Thyroid gland (tissue), 4 donors: Measurements from ENCODE around the gene YIF1B. TPM values are rescaled to one million over a fixed set of nuclear protein-coding genes. Genes with fewer than 3 reads are reported as not detected.

Source experiments
- DNase-seq, 2 donors: peaks; one replicate each; pipeline ENCODE4 v3.0.0-alpha.2; 2019
- H3K27ac ChIP-seq, 3 donors: fragments of 200-600 bp; sonication (generic); 1 replicate in 2 of 3; 2 replicates in 1 of 3; pipeline ENCODE4 v1.5.1; 2016 to 2019; ENCODE audit warnings: mild to moderate bottlenecking in 1 of 3, moderate library complexity in 1 of 3
- H3K27me3 ChIP-seq: fragments of 200-600 bp; sonication (generic); one replicate; pipeline ENCODE4 v1.5.1; 2019
- H3K36me3 ChIP-seq, 2 donors: fragments of 200-600 bp; sonication (generic); one replicate each; pipeline ENCODE4 v1.5.1; 2016 to 2019
- H3K4me1 ChIP-seq, 2 donors: fragments of 200-600 bp; sonication (generic); one replicate each; pipeline ENCODE4 v1.5.1; 2017 to 2019
- H3K4me3 ChIP-seq, 3 donors: fragments of 200-600 bp; sonication (generic); replicated peaks in 1 of 3; 1 replicate in 2 of 3; 2 replicates in 1 of 3; pipeline ENCODE4 v1.5.1; 2016; ENCODE audit warnings: mild to moderate bottlenecking in 1 of 3
- H3K9me3 ChIP-seq: fragments of 200-600 bp; sonication (generic); one replicate; pipeline ENCODE4 v1.5.1; 2017
- POLR2A ChIP-seq, 2 donors: fragments of 450-650 bp; IDR thresholded peaks; one replicate each; pipeline ENCODE4 v1.6.1; 2017; ENCODE audit warnings: antibody characterized with exemption in 2 of 2, mild to moderate bottlenecking in 2 of 2, moderate library complexity in 1 of 2
- WGBS, 2 donors: methylation state at CpG; one replicate each; pipeline ENCODE4 v1.1.5; 2017; 5-methylcytosine and 5-hydroxymethylcytosine counted together
- intact Hi-C: fragments of 100-400 bp; cut with DNase I; formaldehyde crosslinking; loops from one replicate; pipeline ENCODE4 v1.15.1; 2023
- total RNA-seq, 4 donors: library from RNA; depleted of rRNA; stranded (reverse); fragments of >200 nt; gene quantifications; one replicate each; pipeline ENCODE4 v1.2.3, GENCODE V29; 2016
- TF ChIP-seq, protein P1 (sequence below), 6 experiments: fragments of 200-600 bp in 3 of 6; fragments of 450-650 bp in 3 of 6; sonication (generic) in 3 of 6; IDR thresholded peaks; one replicate each; pipeline ENCODE4 v1.5.1; 2016 to 2019; ENCODE audit warnings: antibody characterized with exemption in 6 of 6, mild to moderate bottlenecking in 2 of 6, inconsistent platforms in 1 of 6, moderate library complexity in 1 of 6

YIF1B gene
- total RNA-seq, 4 donors from 2014 or later: 12.9 to 30.9 (median 21.0) TPM

DNA sequence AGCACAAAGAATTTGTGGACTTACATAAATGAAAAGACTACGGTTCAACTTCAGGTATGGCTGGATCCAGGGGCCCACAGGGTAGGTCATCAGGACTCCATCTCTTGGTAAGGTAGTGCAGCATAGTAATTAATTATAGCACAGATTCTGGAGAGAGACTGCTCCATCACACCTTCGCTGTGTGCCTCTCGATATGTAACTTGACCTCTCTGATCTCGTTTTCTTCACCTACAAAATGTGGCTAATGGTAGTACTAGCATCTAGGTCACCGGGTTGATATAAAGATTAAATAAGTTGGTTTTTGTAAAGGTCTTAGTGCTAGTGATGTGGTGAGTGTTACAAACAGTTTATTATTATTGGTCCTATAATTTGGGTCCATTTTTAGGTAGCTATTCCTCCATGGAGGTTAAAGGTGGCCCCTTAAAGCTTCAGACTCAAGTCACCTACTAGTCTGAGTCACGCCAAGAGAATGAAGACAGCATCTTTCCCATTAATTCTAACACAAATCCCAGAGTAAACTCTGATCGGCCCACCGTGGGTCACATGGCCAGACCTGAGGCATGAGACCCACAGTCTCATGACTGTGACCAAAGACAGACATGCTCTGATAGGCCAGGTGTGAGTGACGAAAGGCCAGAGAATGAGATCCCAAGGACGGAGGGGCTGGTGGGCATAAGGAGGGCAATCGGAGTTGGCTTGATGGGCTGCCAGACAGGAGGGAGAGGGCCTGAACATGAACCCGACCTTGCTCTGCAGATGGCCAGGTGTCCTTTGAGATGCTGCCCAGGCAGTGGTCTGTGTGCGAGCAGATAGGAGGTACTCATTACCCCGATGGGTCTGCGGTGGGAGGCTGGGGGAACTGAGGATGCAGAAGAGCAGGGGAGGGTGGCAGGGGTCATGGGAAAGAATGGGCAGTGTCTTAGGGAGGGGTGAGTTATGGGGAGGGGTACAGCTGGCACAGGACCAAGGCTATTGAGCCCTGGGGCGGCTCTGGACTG, 40.3 kb upstream of the YIF1B start:
- Histone ChIP-seq H3K4me3 (no peak overlapping the region), H3K27ac (no peak overlapping the region), H3K27me3 (no peaks in the 10 kb centered on the region), H3K4me1 (no peaks in the 10 kb centered on the region), H3K36me3 (no peaks in the 10 kb centered on the region), H3K9me3 (no peaks in the 10 kb centered on the region)
- 80 to 81% methylated on average over 16 of the region's 16 CpGs for WGBS, 2 donors
- no peak for DNase-seq
- TF ChIP-seq POLR2A (IDR thresholded peaks at IDR 0.05): no peak
- TF ChIP-seq, protein P1, sequence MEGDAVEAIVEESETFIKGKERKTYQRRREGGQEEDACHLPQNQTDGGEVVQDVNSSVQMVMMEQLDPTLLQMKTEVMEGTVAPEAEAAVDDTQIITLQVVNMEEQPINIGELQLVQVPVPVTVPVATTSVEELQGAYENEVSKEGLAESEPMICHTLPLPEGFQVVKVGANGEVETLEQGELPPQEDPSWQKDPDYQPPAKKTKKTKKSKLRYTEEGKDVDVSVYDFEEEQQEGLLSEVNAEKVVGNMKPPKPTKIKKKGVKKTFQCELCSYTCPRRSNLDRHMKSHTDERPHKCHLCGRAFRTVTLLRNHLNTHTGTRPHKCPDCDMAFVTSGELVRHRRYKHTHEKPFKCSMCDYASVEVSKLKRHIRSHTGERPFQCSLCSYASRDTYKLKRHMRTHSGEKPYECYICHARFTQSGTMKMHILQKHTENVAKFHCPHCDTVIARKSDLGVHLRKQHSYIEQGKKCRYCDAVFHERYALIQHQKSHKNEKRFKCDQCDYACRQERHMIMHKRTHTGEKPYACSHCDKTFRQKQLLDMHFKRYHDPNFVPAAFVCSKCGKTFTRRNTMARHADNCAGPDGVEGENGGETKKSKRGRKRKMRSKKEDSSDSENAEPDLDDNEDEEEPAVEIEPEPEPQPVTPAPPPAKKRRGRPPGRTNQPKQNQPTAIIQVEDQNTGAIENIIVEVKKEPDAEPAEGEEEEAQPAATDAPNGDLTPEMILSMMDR (IDR thresholded peaks at IDR 0.05): no peak
- intact Hi-C loops: no loop called here

DNA sequence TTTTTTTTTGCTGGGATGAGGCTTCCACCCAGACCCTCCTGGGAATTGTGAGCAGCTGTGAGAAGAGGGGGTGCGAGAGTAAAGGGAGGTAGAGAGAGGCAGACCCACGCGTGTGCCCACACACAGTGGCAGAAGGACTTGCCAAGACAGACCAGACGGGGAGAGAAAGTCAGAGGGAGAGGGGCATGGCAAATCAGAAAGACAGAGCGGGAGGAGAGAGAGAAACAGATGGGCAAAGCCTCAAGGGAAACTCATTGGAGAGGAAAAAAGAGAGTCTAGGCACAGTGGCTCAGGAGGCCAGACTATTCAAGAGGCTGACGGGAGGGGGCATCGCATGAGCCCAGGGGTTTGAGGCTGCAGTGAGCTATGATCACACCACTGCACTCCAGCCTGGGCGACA, 36.9 kb upstream of the YIF1B start:
- intact Hi-C loops: no loop called here
- Histone ChIP-seq H3K27ac (no peak overlapping the region), H3K9me3 (no peaks in the 10 kb centered on the region), H3K36me3 (no peaks in the 10 kb centered on the region), H3K27me3 (no peaks in the 10 kb centered on the region), H3K4me3 (no peak overlapping the region), H3K4me1 (no peaks in the 10 kb centered on the region)
- 62% methylated on average over 8 of the region's 8 CpGs for WGBS, 2 donors
- no peak for DNase-seq
- TF ChIP-seq, protein P1 (IDR thresholded peaks at IDR 0.05): no peak
- no peak for TF ChIP-seq POLR2A (IDR thresholded peaks at IDR 0.05)

DNA sequence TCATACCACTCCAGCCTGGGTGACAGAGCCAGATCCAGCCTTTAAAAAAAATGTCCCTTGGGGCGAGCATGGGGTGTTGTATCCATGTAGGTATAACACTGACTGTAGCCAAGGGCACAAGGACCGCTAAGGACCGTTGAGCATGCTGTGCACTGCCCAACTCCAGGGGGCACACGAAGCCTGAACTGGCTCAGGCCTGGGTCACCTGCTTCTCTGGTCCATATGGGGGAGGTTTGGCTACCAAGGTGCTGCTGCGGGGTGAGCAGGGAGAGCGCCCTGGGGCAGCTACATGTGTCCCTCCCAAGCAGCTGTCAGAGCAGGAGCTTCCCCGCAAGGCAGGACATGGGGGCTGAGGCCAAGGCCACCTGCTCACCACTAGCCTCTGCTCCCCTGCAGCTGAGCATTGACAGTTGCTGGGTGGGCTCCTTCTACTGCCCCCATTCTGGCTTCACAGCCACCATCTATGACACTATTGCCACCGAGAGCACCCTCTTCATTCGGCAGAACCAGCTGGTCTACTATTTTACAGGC, 36.2 kb upstream of the YIF1B start:
- TF ChIP-seq, protein P1 (IDR thresholded peaks at IDR 0.05): no peak
- no peak for TF ChIP-seq POLR2A (IDR thresholded peaks at IDR 0.05)
- no peaks in the 10 kb centered on the region for H3K9me3 ChIP-seq
- WGBS, 2 donors: 56 to 60% methylated on average over 8 to 9 of the region's 9 CpGs

DNA sequence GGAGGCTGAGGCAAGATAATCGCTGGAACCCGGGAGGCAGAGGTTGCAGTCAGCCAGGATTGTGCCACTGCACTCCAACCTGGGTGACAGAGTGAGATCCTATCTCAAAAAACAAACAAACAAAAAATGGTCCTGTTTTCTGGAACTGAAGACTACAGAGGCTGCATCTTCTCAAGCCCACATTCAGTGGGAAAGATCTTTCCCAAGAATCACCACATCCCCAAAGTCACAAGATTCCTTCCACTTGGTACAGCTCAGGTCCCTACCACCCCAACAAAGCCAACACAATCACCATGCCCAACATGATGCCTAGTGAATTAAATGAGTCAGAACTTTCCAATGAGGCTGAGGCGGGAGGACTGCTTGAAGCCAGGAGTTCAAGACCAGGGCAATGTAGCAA, 35.1 kb upstream of the YIF1B start:
- no peak for DNase-seq
- H3K27me3 ChIP-seq: no peaks in the 10 kb centered on the region
- no peak overlapping the region for H3K27ac ChIP-seq
- intact Hi-C loops: no loop called here
- H3K4me3 ChIP-seq: no peak overlapping the region
- H3K9me3 ChIP-seq: no peaks in the 10 kb centered on the region
- WGBS, 2 donors: 65% methylated on average over 3 of the region's 3 CpGs
- H3K36me3 ChIP-seq: no peaks in the 10 kb centered on the region
- H3K4me1 ChIP-seq: no peaks in the 10 kb centered on the region
- TF ChIP-seq, protein P1 (IDR thresholded peaks at IDR 0.05): no peak
- TF ChIP-seq POLR2A (IDR thresholded peaks at IDR 0.05): no peak

More for the DNA sequence above, 36.2 kb upstream of the YIF1B start:
- DNase-seq: no peak
- Histone ChIP-seq H3K36me3 (no peaks in the 10 kb centered on the region), H3K4me3 (no peak overlapping the region), H3K4me1 (no peaks in the 10 kb centered on the region), H3K27ac (no peak overlapping the region), H3K27me3 (no peaks in the 10 kb centered on the region)
- intact Hi-C loops: no loop called here

DNA sequence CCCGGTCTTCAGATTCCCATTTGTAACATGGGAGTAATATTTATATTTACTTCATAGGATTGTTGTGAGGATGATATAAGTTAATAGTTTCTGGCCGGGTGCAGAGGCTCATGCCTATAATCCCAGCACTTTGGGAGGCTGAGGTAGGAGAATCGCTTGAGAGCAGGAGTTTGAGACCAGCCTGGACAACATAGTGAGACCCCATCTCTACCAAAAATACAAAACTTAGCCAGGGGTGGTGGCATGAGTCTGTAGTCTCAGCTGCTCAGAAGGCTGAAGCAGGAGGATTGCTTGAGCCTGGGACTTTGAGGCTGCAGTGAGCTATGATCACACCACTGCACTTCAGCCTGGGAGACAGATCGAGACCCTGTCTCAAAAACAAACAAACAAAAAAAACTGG, 31.1 kb upstream of the YIF1B start:
- H3K9me3 ChIP-seq: no peaks in the 10 kb centered on the region
- no peak for DNase-seq
- intact Hi-C loops: no loop called here
- TF ChIP-seq, protein P1 (IDR thresholded peaks at IDR 0.05): no peak
- TF ChIP-seq POLR2A (IDR thresholded peaks at IDR 0.05): no peak
- no peaks in the 10 kb centered on the region for H3K27me3 ChIP-seq
- H3K4me3 ChIP-seq: no peak overlapping the region
- WGBS, 2 donors: 79 to 89% methylated on average over 4 of the region's 4 CpGs
- H3K27ac ChIP-seq: no peak overlapping the region
- no peaks in the 10 kb centered on the region for H3K36me3 ChIP-seq
- no peaks in the 10 kb centered on the region for H3K4me1 ChIP-seq
